Tibial nerve (tissue), 4 donors: ENCODE results near the gene MCC. TPM values are rescaled to one million over a fixed set of nuclear protein-coding genes. Genes with fewer than 3 reads are reported as not detected.

Experiments used
- DNase-seq, 2 donors: peaks; one replicate each; pipeline ENCODE4 v3.0.0-alpha.2; 2019; ENCODE audit warnings: low spot score in 2 of 2
- H3K27ac ChIP-seq, 4 donors: fragments of 200-600 bp; sonication (generic) in 3 of 4; one replicate each; pipeline ENCODE4 v1.5.1; 2017 to 2019; ENCODE audit warnings: mild to moderate bottlenecking in 1 of 4
- H3K27me3 ChIP-seq, 2 donors: fragments of 200-600 bp; sonication (generic) in 1 of 2; one replicate each; pipeline versions ENCODE4 v1.5.1 to v1.6.0; 2017 to 2019
- H3K36me3 ChIP-seq, 3 donors: fragments of 200-600 bp; sonication (generic); one replicate each; pipeline ENCODE4 v1.5.1; 2018 to 2019
- H3K4me1 ChIP-seq, 4 donors: fragments of 200-600 bp; sonication (generic) in 3 of 4; one replicate each; pipeline ENCODE4 v1.5.1; 2017 to 2019
- H3K4me3 ChIP-seq, 4 donors: fragments of 200-600 bp; sonication (generic) in 3 of 4; one replicate each; pipeline ENCODE4 v1.5.1; 2017 to 2019; ENCODE audit warnings: mild to moderate bottlenecking in 1 of 4, moderate library complexity in 1 of 4
- H3K9me3 ChIP-seq, 4 donors: fragments of 200-600 bp; sonication (generic) in 3 of 4; one replicate each; pipeline ENCODE4 v1.5.1; 2017 to 2019
- EP300 ChIP-seq, 2 donors: sonication (generic); formaldehyde crosslinking; IDR thresholded peaks; one replicate each; pipeline ENCODE4 v1.6.1; 2017; ENCODE audit warnings: antibody characterized with exemption in 2 of 2, mild to moderate bottlenecking in 1 of 2
- POLR2A ChIP-seq, 2 donors: fragments of 450-650 bp; IDR thresholded peaks; one replicate each; pipeline ENCODE4 v1.6.1; 2017; ENCODE audit warnings: antibody characterized with exemption in 2 of 2, mild to moderate bottlenecking in 2 of 2, moderate library complexity in 2 of 2
- WGBS, 2 donors: methylation state at CpG; one replicate each; pipeline ENCODE4 v1.1.5; 2018; 5-methylcytosine and 5-hydroxymethylcytosine counted together
- total RNA-seq, 4 donors: library from RNA; depleted of rRNA; stranded (reverse); fragments of >200 nt; gene quantifications; one replicate each; pipeline ENCODE4 v1.1.0, GENCODE V29; 2016
- TF ChIP-seq, protein P1 (sequence below), 5 experiments: fragments of 200-600 bp in 3 of 5; fragments of 450-650 bp in 2 of 5; sonication (generic) in 3 of 5; IDR thresholded peaks; one replicate each; pipeline ENCODE4 v1.5.1; 2016 to 2019; ENCODE audit warnings: antibody characterized with exemption in 5 of 5, mild to moderate bottlenecking in 3 of 5, moderate library complexity in 2 of 5

Gene MCC
- total RNA-seq, 4 donors from 2014 or later, result 55.5 to 122 (median 80.9) TPM

DNA sequence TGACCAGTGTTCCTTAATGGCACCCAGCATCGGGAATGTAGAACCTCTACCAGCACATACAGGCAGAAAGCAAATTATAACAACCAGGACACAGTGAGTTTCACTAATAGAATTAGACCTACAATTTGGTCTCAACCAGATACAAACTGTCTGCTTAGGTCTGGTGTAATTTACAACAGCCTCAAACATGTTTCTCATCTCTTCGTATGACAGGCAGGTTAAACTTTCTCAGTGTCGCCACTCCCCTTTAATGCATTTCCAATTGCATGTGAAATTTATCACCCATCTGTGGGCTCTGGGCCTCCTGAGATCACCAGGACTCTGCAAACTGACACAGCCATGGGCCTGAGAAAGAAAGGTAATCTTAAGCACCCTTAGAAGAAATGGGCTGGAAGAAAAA is 293.0 kb downstream of the MCC start:
- Histone ChIP-seq H3K4me1 (peaks cover 0 to 26% (median 11%) of the 10 kb centered on the region in 4 donors), H3K4me3 (no peak overlapping the region), H3K27me3 (no peaks in the 10 kb centered on the region), H3K27ac (no peak overlapping the region), H3K36me3 (peaks cover 0 to 4% (median 0%) of the 10 kb centered on the region in 3 donors), H3K9me3 (peaks cover 0 to 6% (median 0%) of the 10 kb centered on the region in 4 donors)
- TF ChIP-seq, protein P1, sequence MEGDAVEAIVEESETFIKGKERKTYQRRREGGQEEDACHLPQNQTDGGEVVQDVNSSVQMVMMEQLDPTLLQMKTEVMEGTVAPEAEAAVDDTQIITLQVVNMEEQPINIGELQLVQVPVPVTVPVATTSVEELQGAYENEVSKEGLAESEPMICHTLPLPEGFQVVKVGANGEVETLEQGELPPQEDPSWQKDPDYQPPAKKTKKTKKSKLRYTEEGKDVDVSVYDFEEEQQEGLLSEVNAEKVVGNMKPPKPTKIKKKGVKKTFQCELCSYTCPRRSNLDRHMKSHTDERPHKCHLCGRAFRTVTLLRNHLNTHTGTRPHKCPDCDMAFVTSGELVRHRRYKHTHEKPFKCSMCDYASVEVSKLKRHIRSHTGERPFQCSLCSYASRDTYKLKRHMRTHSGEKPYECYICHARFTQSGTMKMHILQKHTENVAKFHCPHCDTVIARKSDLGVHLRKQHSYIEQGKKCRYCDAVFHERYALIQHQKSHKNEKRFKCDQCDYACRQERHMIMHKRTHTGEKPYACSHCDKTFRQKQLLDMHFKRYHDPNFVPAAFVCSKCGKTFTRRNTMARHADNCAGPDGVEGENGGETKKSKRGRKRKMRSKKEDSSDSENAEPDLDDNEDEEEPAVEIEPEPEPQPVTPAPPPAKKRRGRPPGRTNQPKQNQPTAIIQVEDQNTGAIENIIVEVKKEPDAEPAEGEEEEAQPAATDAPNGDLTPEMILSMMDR (IDR thresholded peaks at IDR 0.05), result no peak
- TF ChIP-seq EP300 (IDR thresholded peaks at IDR 0.05), result no peak
- no peak for TF ChIP-seq POLR2A (IDR thresholded peaks at IDR 0.05)
- WGBS, 2 donors, result 96% methylated on average over 3 of the region's 3 CpGs
- DNase-seq, result no peak

DNA sequence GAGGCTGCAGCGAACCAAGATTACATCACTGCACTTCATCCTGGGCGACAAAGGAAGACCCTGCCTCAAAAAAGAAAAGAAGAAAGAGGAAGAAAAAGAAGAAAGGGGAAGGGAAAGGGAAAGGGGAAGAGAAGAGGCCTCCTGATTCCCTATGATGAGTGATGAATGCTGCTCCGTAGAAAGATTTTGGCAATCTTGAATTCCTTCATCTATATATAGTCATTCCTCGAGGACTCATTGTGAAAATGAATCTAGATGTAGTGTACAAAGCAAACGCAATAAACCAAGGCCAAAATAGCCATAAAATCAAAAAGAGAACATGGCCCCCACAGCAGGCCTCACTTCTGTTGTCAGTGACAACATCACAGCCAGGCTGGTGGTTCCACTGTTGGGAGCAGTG is 293.7 kb downstream of the MCC start:
- Histone ChIP-seq H3K27me3 (no peaks in the 10 kb centered on the region), H3K36me3 (peaks cover 0 to 4% (median 0%) of the 10 kb centered on the region in 3 donors), H3K27ac (no peak overlapping the region), H3K4me3 (no peak overlapping the region), H3K9me3 (peaks cover 0 to 6% (median 0%) of the 10 kb centered on the region in 4 donors), H3K4me1 (peaks cover 0 to 21% (median 8%) of the 10 kb centered on the region in 4 donors)
- TF ChIP-seq EP300 (IDR thresholded peaks at IDR 0.05) (no peak), POLR2A (IDR thresholded peaks at IDR 0.05) (no peak)
- TF ChIP-seq, protein P1 (IDR thresholded peaks at IDR 0.05), result no peak
- WGBS, 2 donors, result 71 to 80% methylated on average over 5 of the region's 5 CpGs
- no peak for DNase-seq

DNA sequence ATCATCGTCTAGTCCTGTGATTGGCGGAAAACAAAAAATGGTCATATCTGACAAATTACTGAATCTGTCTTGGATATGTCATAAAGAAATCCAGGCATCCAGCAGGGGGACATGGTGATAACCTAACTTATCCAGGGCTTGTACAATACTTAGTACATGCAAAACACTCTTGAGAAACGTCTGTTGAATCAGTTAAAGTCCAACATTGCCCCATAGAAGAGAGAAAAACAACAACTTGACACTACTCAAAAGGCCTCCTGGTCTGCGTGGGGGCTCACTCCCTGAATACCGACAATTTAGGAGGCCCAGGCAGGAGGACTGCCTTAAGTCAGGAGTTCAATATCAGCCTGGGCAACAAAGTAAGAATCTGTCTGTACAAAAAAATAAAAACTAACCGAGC is 294.1 kb downstream of the MCC start:
- no peak overlapping the region for H3K4me3 ChIP-seq
- no peak overlapping the region for H3K27ac ChIP-seq
- DNase-seq, result no peak
- no peaks in the 10 kb centered on the region for H3K27me3 ChIP-seq
- peaks cover 0 to 16% (median 6%) of the 10 kb centered on the region in 4 donors for H3K4me1 ChIP-seq
- H3K9me3 ChIP-seq, result peaks cover 0 to 6% (median 0%) of the 10 kb centered on the region in 4 donors
- TF ChIP-seq POLR2A (IDR thresholded peaks at IDR 0.05), result no peak
- TF ChIP-seq, protein P1 (IDR thresholded peaks at IDR 0.05), result no peak
- no peak for TF ChIP-seq EP300 (IDR thresholded peaks at IDR 0.05)
- peaks cover 0 to 4% (median 0%) of the 10 kb centered on the region in 3 donors for H3K36me3 ChIP-seq
- WGBS, 2 donors, result 91 to 94% methylated on average over 6 of the region's 6 CpGs

DNA sequence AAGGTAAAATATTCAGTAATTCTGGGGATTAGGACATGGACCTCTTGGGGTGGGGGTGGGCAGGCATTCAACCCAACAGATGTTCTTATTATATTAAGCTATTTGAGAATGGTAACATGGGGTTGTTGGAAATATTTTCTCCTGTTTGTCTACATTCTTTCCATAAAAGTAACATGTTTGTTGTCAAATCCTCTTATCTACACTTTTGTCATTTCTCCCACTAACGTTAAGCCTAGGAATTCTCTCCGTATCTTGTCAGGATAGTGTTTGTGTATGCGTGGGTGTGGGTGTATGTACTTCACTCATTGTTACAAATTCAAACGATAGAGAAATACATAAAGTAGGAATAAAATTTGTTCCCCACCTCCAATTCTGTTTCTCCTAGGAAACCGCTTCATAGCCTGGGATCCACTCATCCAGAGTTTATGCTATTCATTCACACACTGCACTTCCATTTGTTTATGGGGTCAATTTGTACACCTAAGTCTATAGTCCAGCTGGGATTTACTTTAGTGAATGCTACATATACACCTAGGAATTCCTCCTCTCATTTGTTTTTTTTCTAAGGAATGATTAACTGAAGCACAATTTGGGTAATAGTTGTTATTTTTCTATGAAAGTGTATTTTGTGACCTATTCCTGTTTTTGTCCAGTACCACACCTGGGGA is 294.8 kb downstream of the MCC start:
- Histone ChIP-seq H3K27ac (no peak overlapping the region), H3K4me1 (peaks cover 0 to 13% (median 2%) of the 10 kb centered on the region in 4 donors), H3K27me3 (no peaks in the 10 kb centered on the region), H3K36me3 (peaks cover 0 to 4% (median 0%) of the 10 kb centered on the region in 3 donors), H3K4me3 (no peak overlapping the region), H3K9me3 (peaks cover 0 to 6% (median 0%) of the 10 kb centered on the region in 4 donors)
- DNase-seq, result no peak
- TF ChIP-seq POLR2A (IDR thresholded peaks at IDR 0.05), result no peak
- TF ChIP-seq, protein P1 (IDR thresholded peaks at IDR 0.05), result no peak
- TF ChIP-seq EP300 (IDR thresholded peaks at IDR 0.05), result no peak
- WGBS, 2 donors, result 91 to 96% methylated on average over 5 of the region's 5 CpGs

DNA sequence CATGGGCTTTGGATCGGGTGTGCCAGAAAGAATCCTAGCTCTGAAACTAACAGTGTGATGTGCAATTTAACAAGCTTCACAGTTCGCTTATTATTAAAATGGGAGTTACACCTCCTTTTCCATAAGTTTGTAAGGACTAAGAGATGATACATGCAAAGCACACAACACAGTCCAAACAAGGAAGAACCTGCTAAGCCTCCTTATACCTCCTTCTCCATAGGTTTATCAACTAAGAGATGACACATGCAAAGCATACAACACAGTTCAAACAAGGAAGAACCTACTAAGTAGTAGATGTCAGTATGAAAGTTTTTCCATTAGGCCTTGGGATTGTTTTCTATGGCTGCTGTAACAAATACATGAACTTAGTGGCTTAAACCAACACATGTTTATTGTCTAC is 295.7 kb downstream of the MCC start:
- Histone ChIP-seq H3K4me1 (peaks cover 0 to 8% (median 0%) of the 10 kb centered on the region in 4 donors), H3K36me3 (peaks cover 0 to 4% (median 0%) of the 10 kb centered on the region in 3 donors), H3K4me3 (no peak overlapping the region), H3K27ac (no peak overlapping the region), H3K9me3 (peaks cover 0 to 6% (median 0%) of the 10 kb centered on the region in 4 donors), H3K27me3 (no peaks in the 10 kb centered on the region)
- 95 to 98% methylated on average over 2 of the region's 2 CpGs for WGBS, 2 donors
- no peak for TF ChIP-seq POLR2A (IDR thresholded peaks at IDR 0.05)
- TF ChIP-seq, protein P1 (IDR thresholded peaks at IDR 0.05), result no peak
- no peak for TF ChIP-seq EP300 (IDR thresholded peaks at IDR 0.05)
- no peak for DNase-seq
